Osteoblast (primary cell): ENCODE results near the gene ALS2CL. TPM values are rescaled to one million over a fixed set of nuclear protein-coding genes. Genes with fewer than 3 reads are reported as not detected.

ENCODE experiments used
- DNase-seq: peaks from one replicate; pipeline ENCODE4 v3.0.0; 2011; ENCODE audit warnings: low spot score, mixed read lengths; ENCODE audit not compliant: insufficient read length; ENCODE audit errors: missing footprints
- H2AFZ ChIP-seq: 2 replicates; pipeline ENCODE4 v1.6.0; 2011; ENCODE audit warnings: mild to moderate bottlenecking, low read length
- H3K27ac ChIP-seq: 2 replicates; pipeline ENCODE4 v1.5.1; 2011; ENCODE audit warnings: mild to moderate bottlenecking, low read depth, low read length, moderate library complexity
- H3K27me3 ChIP-seq: 2 replicates; pipeline ENCODE4 v1.6.0; 2012; ENCODE audit warnings: mild to moderate bottlenecking, control low read depth, inconsistent platforms, low read length, moderate library complexity; ENCODE audit not compliant: insufficient read depth
- H3K36me3 ChIP-seq: 2 replicates; pipeline ENCODE4 v1.5.1; 2011; ENCODE audit warnings: mild to moderate bottlenecking, low read length, control low read depth, moderate library complexity; ENCODE audit not compliant: insufficient read depth
- H3K4me1 ChIP-seq: 2 replicates; pipeline ENCODE4 v1.5.1; 2011; ENCODE audit warnings: mild to moderate bottlenecking, low read length, control low read depth, moderate library complexity; ENCODE audit not compliant: insufficient read depth
- H3K4me2 ChIP-seq: 2 replicates; pipeline ENCODE4 v1.6.0; 2011; ENCODE audit warnings: mild to moderate bottlenecking, low read length; ENCODE audit not compliant: insufficient read depth
- H3K4me3 ChIP-seq: fragments of 200-600 bp; sonication (generic); 3 replicates; pipeline ENCODE4 v1.5.1; 2012; ENCODE audit warnings: mild to moderate bottlenecking, low read length, inconsistent platforms; ENCODE audit not compliant: insufficient read depth
- H3K79me2 ChIP-seq: 2 replicates; pipeline ENCODE4 v1.6.0; 2012; ENCODE audit warnings: mild to moderate bottlenecking, low read length, control low read depth, inconsistent platforms; ENCODE audit not compliant: insufficient read depth
- H3K9me3 ChIP-seq: 2 replicates; pipeline ENCODE4 v1.5.1; 2011; ENCODE audit warnings: low read depth, low read length, control low read depth
- H4K20me1 ChIP-seq: 2 replicates; pipeline ENCODE4 v1.6.0; 2012; ENCODE audit warnings: mild to moderate bottlenecking, low read length, control low read depth; ENCODE audit not compliant: insufficient read depth
- CTCF ChIP-seq: IDR thresholded peaks from 2 replicates; pipeline ENCODE4 v1.5.1; 2011; ENCODE audit warnings: mild to moderate bottlenecking, low read depth, low read length, moderate library complexity; ENCODE audit errors: extremely low read depth
- total RNA-seq: library from RNA; depleted of rRNA; stranded (reverse); fragments of >200 nt; gene quantifications from 2 replicates; pipeline ENCODE4 v1.2.3, GENCODE V29; 2012

The ALS2CL gene
- total RNA-seq, 1 donor, result 1.1 TPM

GRCh38 chr3:46671541-46672348 is 21.7 kb downstream of the ALS2CL start:
- Histone ChIP-seq H3K79me2 (no peaks in the 10 kb centered on the region), H3K4me2 (no peak overlapping the region), H3K27me3 (no peaks in the 10 kb centered on the region), H3K27ac (no peak overlapping the region), H3K4me3 (no peak overlapping the region), H4K20me1 (no peaks in the 10 kb centered on the region), H3K4me1 (no peaks in the 10 kb centered on the region), H3K9me3 (no peaks in the 10 kb centered on the region), H2AFZ (no peak overlapping the region), H3K36me3 (no peaks in the 10 kb centered on the region)
- DNase-seq, result peak; percentile 71
- no peak for TF ChIP-seq CTCF

GRCh38 chr3:46670891-46671427 is 22.5 kb downstream of the ALS2CL start:
- no peak for TF ChIP-seq CTCF
- H3K4me3 ChIP-seq, result no peak overlapping the region
- peaks cover 2% of the 10 kb centered on the region for H3K27me3 ChIP-seq
- H2AFZ ChIP-seq, result no peak overlapping the region
- peak; percentile 37 for DNase-seq
- H3K4me2 ChIP-seq, result no peak overlapping the region
- no peaks in the 10 kb centered on the region for H3K36me3 ChIP-seq
- H3K9me3 ChIP-seq, result no peaks in the 10 kb centered on the region
- H4K20me1 ChIP-seq, result no peaks in the 10 kb centered on the region
- no peak overlapping the region for H3K27ac ChIP-seq
- H3K79me2 ChIP-seq, result no peaks in the 10 kb centered on the region
- no peaks in the 10 kb centered on the region for H3K4me1 ChIP-seq

GRCh38 chr3:46670000-46670890 is 23.2 kb downstream of the ALS2CL start:
- H4K20me1 ChIP-seq, result no peaks in the 10 kb centered on the region
- H3K79me2 ChIP-seq, result no peaks in the 10 kb centered on the region
- H3K9me3 ChIP-seq, result no peaks in the 10 kb centered on the region
- H3K27ac ChIP-seq, result no peak overlapping the region
- H3K4me1 ChIP-seq, result no peaks in the 10 kb centered on the region
- H3K4me3 ChIP-seq, result no peak overlapping the region
- peak; percentile 66 for DNase-seq
- H3K36me3 ChIP-seq, result no peaks in the 10 kb centered on the region
- no peak overlapping the region for H2AFZ ChIP-seq
- H3K4me2 ChIP-seq, result no peak overlapping the region
- no peak for TF ChIP-seq CTCF
- peaks cover 3% of the 10 kb centered on the region for H3K27me3 ChIP-seq
